HS-5 (cell line): ENCODE results near the gene TXNRD2.

ENCODE experiments used
- DNase-seq: peaks from one replicate; pipeline ENCODE4 v3.0.0-alpha.2; 2012; ENCODE audit warnings: low read depth

Gene TXNRD2

GRCh38 chr22:19979712-19980493 is 38.3 kb upstream of the TXNRD2 start:
- DNase-seq, result no peak

- no peak for DNase-seq
Measured at GRCh38 chr22:19978748-19979147, 37.1 kb upstream of the TXNRD2 start.

DNA sequence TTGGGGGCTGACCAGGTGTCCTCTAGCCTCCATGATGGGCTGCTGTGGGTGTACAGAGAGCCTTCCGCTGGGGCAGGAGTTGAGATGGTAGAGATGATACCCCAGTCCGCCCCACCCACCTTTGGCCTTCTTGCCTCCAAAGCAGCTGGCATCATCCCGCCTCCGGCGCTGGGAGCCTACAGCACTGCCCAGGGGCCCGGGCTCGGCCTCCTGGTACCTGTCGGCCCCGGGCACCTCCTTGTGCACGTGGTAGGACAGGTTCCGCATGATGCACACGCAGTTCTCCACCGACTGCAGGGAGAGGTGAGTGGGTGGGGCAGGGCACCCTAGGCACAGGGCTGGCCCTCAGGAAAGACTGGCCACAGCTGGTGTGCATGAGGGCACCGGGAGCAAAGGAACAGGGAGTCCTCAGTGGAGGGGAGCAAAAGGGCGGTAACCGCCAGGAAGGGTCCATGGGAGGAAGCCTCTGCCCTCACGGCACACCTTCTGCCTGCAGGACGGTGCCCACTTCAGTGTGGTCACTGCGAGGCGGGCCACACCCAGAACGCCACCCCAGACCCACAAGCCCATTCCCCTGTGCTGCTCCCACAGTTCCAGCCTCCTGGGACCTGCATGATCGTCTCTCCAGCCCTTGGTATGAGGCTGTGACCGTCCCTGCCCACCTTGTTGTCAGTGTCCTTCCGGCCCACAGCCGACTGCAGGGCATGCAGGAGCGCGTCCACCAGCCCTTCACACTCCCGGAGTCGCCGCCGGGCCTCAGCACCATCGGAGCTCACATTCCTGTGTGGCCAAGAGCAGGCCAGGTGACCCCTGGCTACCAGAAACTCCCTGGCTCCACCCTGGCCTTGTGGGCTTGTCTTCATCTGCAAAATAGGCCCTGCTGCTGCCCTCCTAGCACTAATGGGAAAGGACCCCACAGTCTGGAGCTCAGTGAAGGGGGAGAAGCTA is 36.0 kb upstream of the TXNRD2 start:
- no peak for DNase-seq

DNA sequence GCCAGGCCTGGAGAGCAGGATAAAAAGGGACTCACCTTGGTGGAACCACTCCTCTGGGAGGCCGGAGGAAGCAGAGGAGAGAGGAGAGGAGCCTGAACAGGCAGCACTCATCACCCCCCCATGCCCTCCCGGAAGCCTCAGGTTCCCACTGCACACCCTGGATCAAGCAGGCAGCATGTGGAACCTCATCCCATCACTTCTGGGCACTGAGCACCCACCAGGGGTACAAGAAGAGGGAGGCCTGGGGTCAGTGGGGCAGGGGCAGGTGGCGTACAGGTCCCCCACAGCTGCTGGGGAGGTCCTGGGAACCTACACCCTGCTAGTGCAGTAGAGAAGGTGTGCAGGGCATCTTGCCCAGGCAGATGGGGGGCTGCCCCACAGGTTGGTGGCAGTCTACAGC is 35.1 kb upstream of the TXNRD2 start:
- DNase-seq, result no peak

GRCh38 chr22:19975707-19976035 is 34.1 kb upstream of the TXNRD2 start:
- DNase-seq, result no peak

GRCh38 chr22:19974935-19975706 is 33.5 kb upstream of the TXNRD2 start:
- no peak for DNase-seq

DNA sequence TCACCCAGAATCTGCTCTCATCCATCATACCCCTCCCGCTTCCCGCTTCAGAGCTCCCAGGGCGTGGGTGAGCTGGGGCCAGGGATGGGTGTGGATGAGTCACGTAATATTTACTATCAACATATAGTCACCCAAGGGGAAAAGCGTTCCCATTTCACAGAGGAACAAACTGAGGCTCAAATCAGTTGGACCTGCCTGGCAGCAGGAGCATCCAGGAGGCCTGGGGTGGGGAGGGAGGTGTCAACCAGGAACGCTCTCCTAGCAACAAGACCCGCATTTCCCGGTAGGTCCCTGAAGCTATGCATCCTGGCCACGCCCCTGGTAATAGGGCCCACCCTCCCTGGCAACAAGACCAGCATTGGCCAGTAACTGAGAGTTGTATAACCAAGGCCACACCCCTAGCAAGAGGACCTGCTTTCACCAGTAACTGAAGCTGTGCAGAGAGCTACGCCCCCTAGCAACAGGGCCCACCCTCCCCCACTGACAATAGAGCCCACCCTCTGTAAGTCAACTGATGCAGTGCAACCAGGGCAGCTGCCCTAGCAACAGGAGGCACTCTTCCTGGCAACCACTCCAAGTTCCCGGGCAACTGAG is 32.7 kb upstream of the TXNRD2 start:
- no peak for DNase-seq

- no peak for DNase-seq
Measured at GRCh38 chr22:19973551-19974267, 32.1 kb upstream of the TXNRD2 start.

GRCh38 chr22:19972652-19973550 is 31.3 kb upstream of the TXNRD2 start:
- DNase-seq, result no peak

- no peak for DNase-seq
Measured at GRCh38 chr22:19972251-19972650, 30.6 kb upstream of the TXNRD2 start.

- no peak for DNase-seq
Measured at GRCh38 chr22:19971276-19972124, 29.9 kb upstream of the TXNRD2 start.

- no peak for DNase-seq
Measured at GRCh38 chr22:19970479-19971275, 29.1 kb upstream of the TXNRD2 start.

GRCh38 chr22:19970031-19970478 is 28.4 kb upstream of the TXNRD2 start:
- no peak for DNase-seq

GRCh38 chr22:19969141-19969928 is 27.7 kb upstream of the TXNRD2 start:
- no peak for DNase-seq

- DNase-seq, result no peak
Measured at GRCh38 chr22:19968450-19968891, 26.9 kb upstream of the TXNRD2 start.

DNA sequence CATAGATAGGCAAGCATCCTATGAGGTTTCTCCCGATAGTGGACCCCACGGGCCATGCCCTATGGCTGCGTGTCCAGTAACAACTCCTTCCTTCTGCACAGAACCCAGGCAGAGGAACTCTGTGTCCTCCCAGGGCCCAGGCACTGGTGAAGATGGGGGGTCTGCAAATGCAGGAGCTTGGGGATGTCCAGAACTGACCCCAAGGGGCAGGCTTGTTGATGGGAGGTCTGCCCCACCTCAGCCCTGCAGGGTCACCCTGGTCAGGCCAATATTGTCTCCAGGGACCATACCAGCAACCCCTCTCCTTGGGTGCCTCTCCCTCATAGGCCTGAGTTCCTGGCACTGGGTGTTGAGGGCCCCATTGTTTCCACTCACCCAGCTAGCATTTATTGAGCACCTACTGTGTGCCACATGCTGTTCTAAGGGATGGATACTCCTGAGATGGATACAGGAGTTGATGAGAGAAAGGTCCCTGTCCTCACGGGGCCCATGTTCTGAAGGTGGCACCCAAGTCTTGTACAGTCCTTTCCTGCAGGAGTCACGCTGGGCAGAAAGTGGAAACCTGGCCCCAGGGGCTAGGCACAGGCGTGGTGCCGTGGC is 26.3 kb upstream of the TXNRD2 start:
- no peak for DNase-seq
